Gastroesophageal sphincter (tissue), 4 donors: ENCODE results near the gene SMIM10L2A. TPM values are rescaled to one million over a fixed set of nuclear protein-coding genes. Genes with fewer than 3 reads are reported as not detected.
A peak's percentile ranks its signal among the peaks of the same experiment; 100 is the strongest.
"Not testable (repeated sequence)": the region's sequence is repeated elsewhere in the genome, so short reads cannot be mapped to it uniquely, and the experiment has no call there.

Source experiments
- ATAC-seq: fragments of 150-250 bp; one replicate; pipeline ENCODE4 v1.9.1; 2016; ENCODE audit warnings: mild to moderate bottlenecking, moderate library complexity
- H3K27ac ChIP-seq, 4 donors: fragments of 200-600 bp; sonication (generic) in 3 of 4; 1 replicate in 3 of 4; 2 replicates in 1 of 4; pipeline ENCODE4 v1.5.1; 2016 to 2019
- H3K27me3 ChIP-seq: fragments of 200-600 bp; sonication (generic); one replicate; pipeline ENCODE4 v1.5.1; 2019
- H3K36me3 ChIP-seq, 2 donors: fragments of 200-600 bp; sonication (generic); one replicate each; pipeline ENCODE4 v1.5.1; 2019; ENCODE audit warnings: control low read depth in 1 of 2
- H3K4me1 ChIP-seq, 3 donors: fragments of 200-600 bp; sonication (generic); 1 replicate in 2 of 3; 2 replicates in 1 of 3; pipeline ENCODE4 v1.5.1; 2016 to 2019; ENCODE audit warnings: control low read depth in 2 of 3
- H3K4me3 ChIP-seq, 2 donors: fragments of 200-600 bp; sonication (generic); one replicate each; pipeline ENCODE4 v1.5.1; 2019; ENCODE audit warnings: mild to moderate bottlenecking in 1 of 2, moderate library complexity in 1 of 2
- H3K9me3 ChIP-seq, 3 donors: fragments of 200-600 bp; sonication (generic); one replicate each; pipeline ENCODE4 v1.5.1; 2017 to 2019; ENCODE audit warnings: control low read depth in 2 of 3
- CTCF ChIP-seq, 4 experiments: fragments of 200-600 bp in 2 of 4; fragments of 450-650 bp in 2 of 4; sonication (generic) in 1 of 4; IDR thresholded peaks; one replicate each; pipeline ENCODE4 v1.5.1; 2017 to 2019; ENCODE audit warnings: antibody characterized with exemption in 4 of 4, mild to moderate bottlenecking in 2 of 4, moderate library complexity in 2 of 4
- EP300 ChIP-seq: sonication (generic); formaldehyde crosslinking; IDR thresholded peaks from one replicate; pipeline ENCODE4 v1.6.1; 2017; ENCODE audit warnings: antibody characterized with exemption, mild to moderate bottlenecking
- POLR2A ChIP-seq, 2 donors: fragments of 450-650 bp; IDR thresholded peaks; one replicate each; pipeline ENCODE4 v1.6.1; 2017; ENCODE audit warnings: antibody characterized with exemption in 2 of 2, mild to moderate bottlenecking in 2 of 2, moderate library complexity in 1 of 2
- POLR2AphosphoS5 ChIP-seq: sonication (generic); formaldehyde crosslinking; IDR thresholded peaks from one replicate; pipeline ENCODE4 v1.6.1; 2017; ENCODE audit warnings: antibody characterized with exemption
- WGBS, 2 donors: methylation state at CpG; one replicate each; pipeline ENCODE4 v1.1.5; 2018; ENCODE audit warnings: low coverage in 1 of 2; 5-methylcytosine and 5-hydroxymethylcytosine counted together
- total RNA-seq, 4 donors: library from RNA; depleted of rRNA; stranded (reverse); fragments of >200 nt; gene quantifications; one replicate each; pipeline ENCODE4 v1.1.0, GENCODE V29; 2016

SMIM10L2A gene
- total RNA-seq, 4 donors from 2014 or later = 0.47 to 1.5 (median 1.1) TPM

DNA sequence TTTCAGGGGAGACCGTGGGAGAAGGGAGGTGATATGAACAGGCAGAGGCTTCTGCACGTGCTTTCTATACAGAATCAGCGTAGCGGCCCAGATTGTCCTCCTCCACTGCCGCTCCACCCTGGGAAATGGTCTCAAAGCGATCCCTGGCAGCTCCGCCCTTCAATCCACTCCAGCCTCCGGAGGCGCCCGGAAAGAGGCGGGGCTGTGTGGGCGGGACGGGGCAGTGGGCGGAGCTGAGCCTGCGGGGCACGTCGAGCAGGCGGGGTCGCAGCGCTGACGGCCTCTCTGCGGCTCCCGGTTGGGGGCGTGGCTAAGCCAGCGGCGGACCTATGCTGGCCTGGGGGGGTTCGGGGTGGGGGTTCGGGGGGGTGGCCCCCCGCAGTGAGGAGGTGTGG lies 210 bp upstream of the SMIM10L2A start:
- peak overlapping the region in 2 of 4 donors; percentile 54 to 59 for H3K27ac ChIP-seq
- no peak for TF ChIP-seq POLR2A (IDR thresholded peaks at IDR 0.05)
- TF ChIP-seq EP300 = no peak
- TF ChIP-seq CTCF (IDR thresholded peaks at IDR 0.05) = no peak
- no peak for TF ChIP-seq POLR2AphosphoS5
- H3K36me3 ChIP-seq = no peaks in the 10 kb centered on the region
- ATAC-seq = peak; percentile 91
- no peaks in the 10 kb centered on the region for H3K27me3 ChIP-seq
- peaks cover 0 to 11% (median 0%) of the 10 kb centered on the region in 3 donors for H3K4me1 ChIP-seq
- H3K9me3 ChIP-seq = no peaks in the 10 kb centered on the region
- H3K4me3 ChIP-seq = peak overlapping the region; percentile 43 to 61
- 42% methylated on average over 2 of the region's 29 CpGs; no CpG with 5 or more reads in 1 of the 2 donors for WGBS, 2 donors

DNA sequence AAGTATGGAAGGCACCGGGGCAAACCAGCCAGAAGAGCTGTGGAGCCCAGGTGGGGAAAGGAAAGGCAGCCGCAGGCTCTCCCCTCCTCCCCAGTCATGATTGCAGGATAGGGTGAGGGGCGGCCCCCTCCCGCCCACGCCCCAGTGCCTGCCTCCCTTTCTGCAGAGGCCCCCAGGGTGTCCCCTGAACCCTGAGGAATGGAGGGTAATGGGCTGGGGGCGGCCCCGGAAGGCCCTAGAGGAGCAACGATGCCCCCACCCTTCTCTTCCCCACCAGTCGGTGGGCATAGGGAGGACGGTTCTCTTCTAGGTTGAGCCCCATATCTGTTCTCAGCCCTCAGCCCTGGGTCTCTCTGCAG lies 1.0 kb downstream of the SMIM10L2A start:
- H3K27ac ChIP-seq, H3K36me3 ChIP-seq, ATAC-seq, H3K9me3 ChIP-seq, H3K27me3 ChIP-seq: not testable (repeated sequence)
- peaks cover 0 to 11% (median 0%) of the 10 kb centered on the region in 3 donors for H3K4me1 ChIP-seq
- WGBS, 2 donors = no CpG with 5 or more reads among the region's 10 CpGs
- peak overlapping the region in 1 of 2 donors; percentile 61 for H3K4me3 ChIP-seq

DNA sequence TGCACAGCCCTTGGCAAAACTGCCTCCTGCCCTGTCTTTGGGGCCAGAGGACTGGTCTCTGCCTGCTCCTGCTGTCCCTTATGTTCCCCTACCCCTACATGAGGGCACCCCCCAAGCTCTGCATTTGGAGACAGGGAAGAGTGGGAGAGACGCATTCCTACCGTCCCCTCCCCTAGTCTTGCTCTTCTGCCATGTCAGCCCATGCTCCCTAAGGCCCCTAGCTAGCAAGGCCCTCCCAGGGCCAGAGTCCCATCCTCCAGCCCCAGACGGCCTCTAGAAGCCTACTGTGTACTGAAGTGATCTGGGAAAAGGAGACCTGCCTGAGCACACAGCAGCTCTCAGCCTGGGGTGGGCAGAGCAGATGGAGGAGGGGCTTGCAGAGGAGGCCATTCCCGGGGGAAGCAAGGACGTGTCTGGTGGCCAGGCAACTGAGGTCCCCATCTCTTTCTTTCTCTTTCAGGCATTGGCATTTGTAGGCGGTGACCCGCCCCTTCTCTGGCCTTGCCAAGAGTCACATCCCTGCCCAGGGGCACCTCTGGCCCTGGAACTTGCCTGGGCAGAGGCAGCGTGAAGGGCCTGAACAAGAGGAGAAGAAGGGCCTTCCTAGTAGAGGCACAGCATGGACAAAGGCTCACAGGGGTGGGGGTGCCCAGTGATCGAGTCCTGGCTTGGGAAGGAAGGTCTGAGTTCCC lies 1.6 kb downstream of the SMIM10L2A start:
- no CpG with 5 or more reads among the region's 9 CpGs for WGBS, 2 donors
- not testable (repeated sequence) for H3K9me3 ChIP-seq, ATAC-seq, H3K27ac ChIP-seq, H3K27me3 ChIP-seq, H3K36me3 ChIP-seq, H3K4me3 ChIP-seq
- peaks cover 0 to 11% (median 0%) of the 10 kb centered on the region in 3 donors for H3K4me1 ChIP-seq

DNA sequence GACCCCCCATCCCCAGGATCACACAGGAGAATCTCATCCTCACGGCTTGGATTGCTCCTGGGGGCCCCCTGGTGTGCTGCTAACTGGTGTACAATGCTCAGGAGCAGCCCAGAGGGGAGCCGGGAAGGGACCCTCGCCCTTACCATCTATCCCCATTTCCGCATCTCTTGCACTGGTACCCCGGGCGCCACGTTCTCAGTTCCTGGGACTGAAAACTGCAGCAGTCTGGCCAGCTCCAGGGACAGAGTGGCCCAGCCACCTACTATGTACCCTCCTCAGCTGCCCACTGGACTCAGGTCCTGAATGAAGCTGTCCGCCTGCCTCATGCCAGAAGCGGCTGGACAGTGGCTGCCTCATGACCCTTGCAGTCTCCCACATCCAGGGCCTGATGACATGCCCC lies 2.7 kb downstream of the SMIM10L2A start:
- H3K36me3 ChIP-seq = no peaks in the 10 kb centered on the region
- H3K4me1 ChIP-seq = peaks cover 0 to 11% (median 0%) of the 10 kb centered on the region in 3 donors
- no peak overlapping the region for H3K4me3 ChIP-seq
- H3K27me3 ChIP-seq = no peaks in the 10 kb centered on the region
- TF ChIP-seq POLR2A (IDR thresholded peaks at IDR 0.05) (no peak), CTCF (IDR thresholded peaks at IDR 0.05) (no peak), POLR2AphosphoS5 (no peak), EP300 (no peak)
- H3K9me3 ChIP-seq = no peaks in the 10 kb centered on the region
- H3K27ac ChIP-seq = no peak overlapping the region
- no CpG with 5 or more reads among the region's 9 CpGs for WGBS, 2 donors
- ATAC-seq = no peak

GRCh38 chrX:135425026-135425965 lies 3.6 kb downstream of the SMIM10L2A start:
- WGBS, 2 donors = 29 to 70% methylated on average over 2 to 6 of the region's 16 CpGs

More at GRCh38 chrX:135425026-135425965, 3.6 kb downstream of the SMIM10L2A start:
- TF ChIP-seq POLR2AphosphoS5 = no peak
- TF ChIP-seq CTCF (IDR thresholded peaks at IDR 0.05) = no peak
- no peak for TF ChIP-seq POLR2A (IDR thresholded peaks at IDR 0.05)
- no peak for TF ChIP-seq EP300
- Histone ChIP-seq H3K27me3 (peaks cover under 1% of the 10 kb centered on the region), H3K9me3 (no peaks in the 10 kb centered on the region), H3K36me3 (no peaks in the 10 kb centered on the region), H3K4me1 (peaks cover 0 to 11% (median 0%) of the 10 kb centered on the region in 3 donors), H3K27ac (no peak overlapping the region), H3K4me3 (no peak overlapping the region)
- no peak for ATAC-seq
